ENCODE results near the gene RNF217.
"Not testable (repeated sequence)": the region's sequence is repeated elsewhere in the genome, so short reads cannot be mapped to it uniquely, and the experiment has no call there.

The RNF217 gene

GRCh38 chr6:124961777-124962638 lies at the start of gene RNF217:
Gene RNF217 (plus strand): TSS chr6:124962437. CDS start chr6:124962545, 108 bp downstream.
- DNase-seq, result no peak

GRCh38 chr6:124913056-124913455 lies 49.2 kb upstream of the RNF217 start:
- no peak for DNase-seq

- no peak for DNase-seq
These were observed 44.5 kb upstream of the RNF217 start for GRCh38 chr6:124917769-124918168.

GRCh38 chr6:124919703-124920102 lies 42.5 kb upstream of the RNF217 start:
- not testable (repeated sequence) for DNase-seq

GRCh38 chr6:124924333-124924759 lies 37.9 kb upstream of the RNF217 start:
- no peak for DNase-seq

- no peak for DNase-seq
These were observed 35.8 kb upstream of the RNF217 start for GRCh38 chr6:124926435-124926834.

- DNase-seq, result no peak
These were observed 34.4 kb upstream of the RNF217 start for GRCh38 chr6:124927806-124928205.

- DNase-seq, result no peak
These were observed 33.4 kb upstream of the RNF217 start for GRCh38 chr6:124928851-124929250.

- no peak for DNase-seq
These were observed 24.6 kb upstream of the RNF217 start for GRCh38 chr6:124937645-124938044.

- no peak for DNase-seq
These were observed 21.0 kb upstream of the RNF217 start for GRCh38 chr6:124941259-124941658.

GRCh38 chr6:124943658-124944057 lies 18.6 kb upstream of the RNF217 start:
- DNase-seq, result no peak

- DNase-seq, result no peak
These were observed 14.2 kb upstream of the RNF217 start for GRCh38 chr6:124947971-124948451.

GRCh38 chr6:124949706-124950105 lies 12.5 kb upstream of the RNF217 start:
- DNase-seq, result no peak

- no peak for DNase-seq
These were observed 8.4 kb upstream of the RNF217 start for GRCh38 chr6:124953808-124954207.

- no peak for DNase-seq
These were observed 7.0 kb upstream of the RNF217 start for GRCh38 chr6:124955108-124955856.

GRCh38 chr6:124956018-124956417 lies 6.2 kb upstream of the RNF217 start:
- no peak for DNase-seq

- no peak for DNase-seq
These were observed 4.1 kb upstream of the RNF217 start for GRCh38 chr6:124958149-124958548.

GRCh38 chr6:124958759-124959354 lies 3.4 kb upstream of the RNF217 start:
- no peak for DNase-seq

GRCh38 chr6:124960757-124961463 lies 1.3 kb upstream of the RNF217 start:
- no peak for DNase-seq

GRCh38 chr6:124961464-124961776 lies 817 bp upstream of the RNF217 start:
- no peak for DNase-seq

GRCh38 chr6:124962639-124963415 lies 590 bp downstream of the RNF217 start:
- no peak for DNase-seq

- DNase-seq, result no peak
These were observed 1.2 kb downstream of the RNF217 start for GRCh38 chr6:124963416-124963785.

All from activated CD4-positive, alpha-beta T cell treated with anti-CD3 and anti-CD28 coated beads for 1 hour (primary cell).